K562 (cell line): ENCODE results near the gene TMC4. TPM values are rescaled to one million over a fixed set of nuclear protein-coding genes. Genes with fewer than 3 reads are reported as not detected.

ENCODE experiments used
- ARID3A ChIP-seq: IDR thresholded peaks from 2 replicates; pipeline ENCODE4 v1.6.1; 2012; ENCODE audit warnings: low read depth, low read length, improper control_type of control experiment, borderline replicate concordance
- ARNT ChIP-seq, 2 experiments: fragments of 450-650 bp; IDR thresholded peaks; 2 replicates each; pipeline ENCODE4 v1.6.1; 2016; ENCODE audit warnings: mild to moderate bottlenecking in 1 of 2
- CREB1 ChIP-seq, 2 experiments: sonication (generic) in 1 of 2; formaldehyde crosslinking in 1 of 2; IDR thresholded peaks; 2 replicates each; pipeline versions ENCODE4 v1.6.1 to v1.8.0; 2012 to 2022; ENCODE audit warnings: inconsistent platforms in 1 of 2, mild to moderate bottlenecking in 1 of 2, missing genetic modification reagents in 1 of 2, moderate library complexity in 1 of 2
- CXXC5 ChIP-seq: fragments of 250-450 bp; sonication (Bioruptor Pico); IDR thresholded peaks from 2 replicates; pipeline ENCODE4 v1.8.0; 2022; ENCODE audit warnings: inconsistent platforms, mild to moderate bottlenecking, moderate library complexity
- FOXK2 ChIP-seq, 2 experiments: fragments of 450-650 bp; IDR thresholded peaks in 1 of 2; conservative IDR thresholded peaks in 1 of 2; 2 replicates each; pipeline ENCODE4 v1.6.1; 2016; ENCODE audit warnings: low read depth in 2 of 2, mild to moderate bottlenecking in 1 of 2
- L3MBTL2 ChIP-seq: fragments of 450-650 bp; IDR thresholded peaks from 2 replicates; pipeline ENCODE4 v1.6.1; 2016; ENCODE audit warnings: mild to moderate bottlenecking, moderate library complexity
- PHF8 ChIP-seq: fragments of 200-600 bp; sonication (generic); IDR thresholded peaks from 2 replicates; pipeline ENCODE4 v1.6.1; 2012; ENCODE audit warnings: mixed run types, mild to moderate bottlenecking, inconsistent platforms, low read length, moderate library complexity, borderline replicate concordance
- RB1 ChIP-seq: fragments of 450-650 bp; IDR thresholded peaks from 2 replicates; pipeline ENCODE4 v1.6.1; 2017; ENCODE audit warnings: low read depth, mild to moderate bottlenecking
- RBM39 ChIP-seq: fragments of 200-400 bp; formaldehyde crosslinking; optimal IDR thresholded peaks from 2 replicates; pipeline ENCODE3; 2018; ENCODE audit warnings: low read depth, low read length
- SIX5 ChIP-seq, 2 experiments: IDR thresholded peaks; 2 replicates each; pipeline ENCODE4 v1.6.1; 2011; ENCODE audit warnings: low read length in 2 of 2, borderline replicate concordance in 1 of 2, low read depth in 1 of 2, mild to moderate bottlenecking in 1 of 2, moderate library complexity in 1 of 2; ENCODE audit not compliant: insufficient read depth in 1 of 2
- TCF3 ChIP-seq: sonication (generic); formaldehyde crosslinking; IDR thresholded peaks from 2 replicates; pipeline ENCODE4 v1.4.0; 2020; ENCODE audit warnings: mild to moderate bottlenecking, missing genetic modification reagents
- TFE3 ChIP-seq: fragments of 450-650 bp; formaldehyde crosslinking; IDR thresholded peaks from 2 replicates; pipeline ENCODE4 v1.4.0; 2020; ENCODE audit warnings: mild to moderate bottlenecking, mixed read lengths
- ZFP1 ChIP-seq: fragments of 450-650 bp; formaldehyde crosslinking; IDR thresholded peaks from 2 replicates; pipeline ENCODE4 v1.4.0; 2020; ENCODE audit warnings: mild to moderate bottlenecking, mixed read lengths
- ZFPM2 ChIP-seq: fragments of 250-450 bp; sonication (Bioruptor Pico); IDR thresholded peaks from 2 replicates; pipeline ENCODE4 v1.5.1; 2022; ENCODE audit warnings: mild to moderate bottlenecking
- ZNF124 ChIP-seq: sonication (generic); formaldehyde crosslinking; IDR thresholded peaks from 2 replicates; pipeline ENCODE4 v1.8.1; 2022; ENCODE audit warnings: missing genetic modification reagents
- ZNF174 ChIP-seq: fragments of 250-450 bp; sonication (Bioruptor Pico); IDR thresholded peaks from 2 replicates; pipeline ENCODE4 v1.4.0; 2020; ENCODE audit warnings: mild to moderate bottlenecking
- ZNF23 ChIP-seq: fragments of 250-450 bp; sonication (Bioruptor Pico); IDR thresholded peaks from 2 replicates; pipeline ENCODE4 v1.4.0; 2020; ENCODE audit warnings: mild to moderate bottlenecking
- ZNF41 ChIP-seq: fragments of 250-450 bp; sonication (Bioruptor Pico); conservative IDR thresholded peaks from 2 replicates; pipeline ENCODE4 v1.4.0; 2020; ENCODE audit warnings: mild to moderate bottlenecking
- ZNF76 ChIP-seq: fragments of 250-450 bp; sonication (Bioruptor Pico); IDR thresholded peaks from 2 replicates; pipeline ENCODE4 v1.4.0; 2020; ENCODE audit warnings: mild to moderate bottlenecking, moderate library complexity, borderline replicate concordance
- polyA plus RNA-seq, 8 experiments: library from polyadenylated mRNA; depleted of rRNA in 4 of 8; stranded (reverse) in 5 of 8; unstranded in 3 of 8; fragments of >200 nt; fragmentation: Nextera tagmentation in 2 of 8; fragmentation: Illumina TruSeq in 1 of 8; extraction: Ambion mirVana in 2 of 8; extraction: Trizol in 1 of 8; gene quantifications; 2 replicates each; pipeline versions ENCODE4 v1.2.1 to v1.2.3, GENCODE V29; 2011 to 2014; ENCODE audit warnings: inconsistent platforms in 1 of 8, missing spikeins in 1 of 8
- total RNA-seq, 7 experiments: library from RNA; depleted of rRNA in 6 of 7; stranded (reverse); fragments of >200 nt in 6 of 7; fragmentation: Illumina TruSeq in 2 of 7; extraction: Trizol in 2 of 7; gene quantifications; 2 replicates each; pipeline versions ENCODE4 v1.2.1 to v1.2.3, GENCODE V29; 2011 to 2021; ENCODE audit warnings: low replicate concordance in 1 of 7
- TF ChIP-seq, protein P1 (sequence below): fragments of 450-650 bp; IDR thresholded peaks from 2 replicates; pipeline ENCODE4 v1.6.1; 2018; ENCODE audit not compliant: partially characterized antibody

Gene TMC4
- total and polyA plus RNA-seq, 9 of the 15 experiments (the other 6 are each of a cell fraction or from before 2014, with no cell fraction given), result 0.12 to 0.79 (median 0.36) TPM; not detected in 2

GRCh38 chr19:54191011-54191810 is 18.3 kb upstream of the TMC4 start, which contains the start of gene TSEN34 (continued):
- no peak for TF ChIP-seq TFE3 (CRISPR knock-in tag)
- TF ChIP-seq TCF3 (CRISPR knock-in tag), result no peak
- no peak for TF ChIP-seq RBM39
- peak; percentile 67 for TF ChIP-seq RB1
- 0 out of 2 replicates have a peak, but pooled peaks have one; percentile 27 for TF ChIP-seq ZNF76
- TF ChIP-seq ZNF124 (CRISPR knock-in tag), result no peak
- peak; percentile 60 for TF ChIP-seq L3MBTL2
- TF ChIP-seq PHF8, result peak; percentile 77; the same call in 1 of the 2 replicates
- TF ChIP-seq FOXK2 (conservative IDR thresholded peaks at IDR 0.05 in 1 of 2, IDR thresholded peaks at IDR 0.05 in 1 of 2; ENCODE audit: low read depth in 2 of 2), result peak in 1 of 2 experiments; percentile 82; a peak in 2 of 4 replicates
- TF ChIP-seq ZFPM2, result no peak
- no peak for TF ChIP-seq ZNF23 (CRISPR knock-in tag)
- no peak for TF ChIP-seq CREB1 (IDR thresholded peaks at IDR 0.05)
- TF ChIP-seq CREB1 (CRISPR knock-in tag; IDR thresholded peaks at IDR 0.05), result no peak
- TF ChIP-seq ARNT (IDR thresholded peaks at IDR 0.05), result no peak
- TF ChIP-seq ZNF41 (CRISPR knock-in tag), result no peak
- TF ChIP-seq CXXC5 (CRISPR knock-in tag), result peak; percentile 75
- TF ChIP-seq ZNF174 (CRISPR knock-in tag), result no peak
- TF ChIP-seq, protein P1, sequence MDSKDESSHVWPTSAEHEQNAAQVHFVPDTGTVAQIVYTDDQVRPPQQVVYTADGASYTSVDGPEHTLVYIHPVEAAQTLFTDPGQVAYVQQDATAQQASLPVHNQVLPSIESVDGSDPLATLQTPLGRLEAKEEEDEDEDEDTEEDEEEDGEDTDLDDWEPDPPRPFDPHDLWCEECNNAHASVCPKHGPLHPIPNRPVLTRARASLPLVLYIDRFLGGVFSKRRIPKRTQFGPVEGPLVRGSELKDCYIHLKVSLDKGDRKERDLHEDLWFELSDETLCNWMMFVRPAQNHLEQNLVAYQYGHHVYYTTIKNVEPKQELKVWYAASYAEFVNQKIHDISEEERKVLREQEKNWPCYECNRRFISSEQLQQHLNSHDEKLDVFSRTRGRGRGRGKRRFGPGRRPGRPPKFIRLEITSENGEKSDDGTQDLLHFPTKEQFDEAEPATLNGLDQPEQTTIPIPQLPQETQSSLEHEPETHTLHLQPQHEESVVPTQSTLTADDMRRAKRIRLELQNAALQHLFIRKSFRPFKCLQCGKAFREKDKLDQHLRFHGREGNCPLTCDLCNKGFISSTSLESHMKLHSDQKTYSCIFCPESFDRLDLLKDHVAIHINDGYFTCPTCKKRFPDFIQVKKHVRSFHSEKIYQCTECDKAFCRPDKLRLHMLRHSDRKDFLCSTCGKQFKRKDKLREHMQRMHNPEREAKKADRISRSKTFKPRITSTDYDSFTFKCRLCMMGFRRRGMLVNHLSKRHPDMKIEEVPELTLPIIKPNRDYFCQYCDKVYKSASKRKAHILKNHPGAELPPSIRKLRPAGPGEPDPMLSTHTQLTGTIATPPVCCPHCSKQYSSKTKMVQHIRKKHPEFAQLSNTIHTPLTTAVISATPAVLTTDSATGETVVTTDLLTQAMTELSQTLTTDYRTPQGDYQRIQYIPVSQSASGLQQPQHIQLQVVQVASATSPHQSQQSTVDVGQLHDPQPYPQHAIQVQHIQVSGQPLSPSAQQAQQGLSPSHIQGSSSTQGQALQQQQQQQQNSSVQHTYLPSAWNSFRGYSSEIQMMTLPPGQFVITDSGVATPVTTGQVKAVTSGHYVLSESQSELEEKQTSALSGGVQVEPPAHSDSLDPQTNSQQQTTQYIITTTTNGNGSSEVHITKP, result peak; percentile 98
- no peak for TF ChIP-seq ARID3A
- no peak for TF ChIP-seq ZFP1 (CRISPR knock-in tag)
- TF ChIP-seq SIX5 (IDR thresholded peaks at IDR 0.05; ENCODE audit: borderline replicate concordance in 1 of 2, insufficient read depth in 1 of 2, low read depth in 1 of 2, low read length in 2 of 2), result no peak
